ENCODE results near the gene RNF151.

The RNF151 gene

DNA sequence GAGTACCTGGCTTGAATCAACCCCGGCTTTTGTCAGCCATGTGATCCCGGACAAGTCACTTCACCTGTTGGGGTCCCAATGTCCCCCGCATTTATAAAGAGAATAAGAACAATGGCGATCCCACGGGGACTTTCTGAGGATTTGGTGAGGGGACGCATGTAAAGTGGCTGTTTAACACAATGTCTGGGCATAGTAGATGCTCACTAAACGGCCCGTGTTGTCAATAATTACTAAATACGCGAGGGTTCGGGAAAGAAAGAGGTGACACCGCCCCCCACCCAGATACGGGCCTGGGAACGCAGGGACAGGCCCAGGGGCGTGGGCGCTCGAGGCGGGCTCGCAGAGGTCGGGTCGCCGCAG, 24.9 kb downstream of the RNF151 start:
- DNase-seq: no peak

DNA sequence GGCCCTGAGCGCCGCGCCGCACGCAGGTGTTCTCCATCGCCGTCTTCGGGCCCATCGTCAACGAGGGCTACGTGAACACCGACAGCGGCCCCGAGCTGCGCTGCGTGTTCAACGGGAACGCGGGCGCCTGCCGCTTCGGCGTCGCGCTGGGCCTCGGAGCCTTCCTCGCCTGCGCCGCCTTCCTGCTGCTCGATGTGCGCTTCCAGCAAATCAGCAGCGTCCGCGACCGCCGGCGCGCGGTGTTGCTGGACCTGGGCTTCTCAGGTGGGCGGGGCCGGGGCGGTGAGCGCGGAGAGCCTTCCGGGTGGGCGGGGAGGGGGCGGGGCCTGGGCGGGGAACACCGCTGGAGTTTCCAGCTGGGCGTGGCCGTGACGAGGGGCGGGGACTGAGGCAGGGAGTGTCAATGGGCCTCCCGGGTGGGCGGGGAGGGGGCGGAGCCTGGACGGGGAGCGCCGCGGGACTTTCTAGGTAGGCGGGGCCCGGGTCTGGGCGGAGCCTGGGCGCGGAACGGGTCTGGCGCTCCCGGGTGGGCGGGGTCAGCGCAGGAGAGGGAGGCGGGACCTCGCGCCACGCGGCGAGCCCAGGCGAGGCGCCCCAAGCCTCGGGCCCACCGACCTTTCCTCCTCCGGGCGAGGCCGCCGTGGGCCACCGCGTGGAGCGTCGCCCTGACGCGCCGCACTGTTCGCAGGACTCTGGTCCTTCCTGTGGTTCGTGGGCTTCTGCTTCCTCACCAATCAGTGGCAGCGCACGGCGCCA, 25.5 kb downstream of the RNF151 start:
- peak in 13 of 14 donors; percentile 40 to 88 (median 79) for DNase-seq

DNA sequence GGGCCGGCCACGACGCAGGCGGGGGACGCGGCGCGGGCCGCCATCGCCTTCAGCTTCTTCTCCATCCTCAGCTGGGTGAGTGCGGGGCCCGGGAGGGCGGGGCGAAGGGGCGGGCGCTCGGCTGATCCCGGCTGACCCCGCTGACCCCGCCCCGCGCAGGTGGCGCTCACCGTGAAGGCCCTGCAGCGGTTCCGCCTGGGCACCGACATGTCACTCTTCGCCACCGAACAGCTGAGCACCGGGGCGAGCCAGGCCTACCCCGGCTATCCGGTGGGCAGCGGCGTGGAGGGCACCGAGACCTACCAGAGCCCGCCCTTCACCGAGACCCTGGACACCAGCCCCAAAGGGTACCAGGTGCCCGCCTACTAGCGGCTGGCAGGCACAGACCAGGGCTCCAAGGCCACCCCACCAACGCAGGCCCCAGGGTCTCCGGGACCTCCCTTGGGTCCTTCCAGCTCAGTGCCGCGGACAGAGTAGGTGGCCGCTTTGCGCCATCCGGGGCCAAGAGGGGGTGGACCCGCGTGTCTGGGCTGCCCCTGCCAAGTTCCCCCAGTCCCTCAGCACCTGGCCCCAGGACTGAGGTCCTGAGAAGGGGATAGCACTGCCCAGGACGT, 26.2 kb downstream of the RNF151 start:
- DNase-seq: no peak

DNA sequence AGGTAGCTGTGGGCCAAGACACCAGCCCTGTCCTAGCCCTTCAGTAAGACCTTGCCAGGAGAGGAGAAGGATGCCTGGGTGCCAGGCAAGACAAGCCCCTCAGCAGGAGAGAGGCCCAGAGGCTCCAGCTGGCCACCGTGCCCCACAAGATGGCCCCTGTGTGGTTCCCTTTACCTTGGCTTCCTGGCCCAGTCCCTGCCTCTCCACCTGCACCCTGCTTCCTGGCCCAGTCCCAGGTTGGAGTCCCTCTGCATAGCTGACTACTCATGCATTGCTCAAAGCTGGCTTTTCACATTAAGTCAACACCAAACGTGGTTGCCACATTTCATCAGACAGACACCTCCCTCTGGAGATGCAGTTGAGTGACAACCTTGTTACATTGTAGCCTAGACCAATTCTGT, 27.1 kb downstream of the RNF151 start:
- DNase-seq: no peak

DNA sequence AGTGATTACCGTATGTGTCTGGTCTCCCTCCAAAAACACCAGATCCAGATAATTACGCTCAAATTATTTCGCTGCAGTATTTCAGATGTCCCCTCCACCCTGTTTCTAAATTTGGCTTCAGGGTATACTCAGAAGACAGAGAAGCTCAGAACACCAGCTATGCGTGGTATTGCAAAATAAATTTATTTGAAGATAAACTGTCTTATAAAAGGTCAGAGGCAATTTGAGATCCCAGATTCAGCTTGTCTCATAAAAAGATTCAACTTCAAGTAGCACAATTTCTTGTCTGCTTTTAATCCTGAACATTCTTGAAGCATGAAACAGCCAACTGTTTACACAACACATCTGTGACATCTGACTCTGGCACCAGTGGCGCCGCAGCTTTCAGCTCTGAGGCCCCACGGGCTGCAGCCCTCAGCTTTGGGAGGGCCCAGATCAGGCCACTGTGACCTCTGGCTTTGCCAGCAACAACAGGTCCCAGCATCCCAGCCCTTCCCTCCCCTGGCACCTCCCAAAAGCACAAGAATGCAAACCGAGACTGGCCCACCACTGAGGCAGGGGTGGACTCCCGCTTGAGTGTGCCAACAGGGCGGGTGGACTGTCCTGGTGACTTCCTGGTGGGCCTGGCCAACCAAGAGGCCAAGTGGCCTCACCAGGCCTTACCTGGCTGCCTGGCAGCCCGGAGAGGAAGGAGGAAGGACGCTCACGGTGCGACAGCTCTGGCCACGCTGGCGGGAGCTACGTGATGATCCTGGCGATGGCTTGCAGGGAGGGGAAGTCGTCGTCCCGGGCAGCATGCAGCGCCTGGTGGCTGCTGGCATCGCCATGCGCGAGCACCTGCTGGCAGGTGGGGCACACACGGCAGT, 31.1 kb downstream of the RNF151 start:
- DNase-seq: no peak

DNA sequence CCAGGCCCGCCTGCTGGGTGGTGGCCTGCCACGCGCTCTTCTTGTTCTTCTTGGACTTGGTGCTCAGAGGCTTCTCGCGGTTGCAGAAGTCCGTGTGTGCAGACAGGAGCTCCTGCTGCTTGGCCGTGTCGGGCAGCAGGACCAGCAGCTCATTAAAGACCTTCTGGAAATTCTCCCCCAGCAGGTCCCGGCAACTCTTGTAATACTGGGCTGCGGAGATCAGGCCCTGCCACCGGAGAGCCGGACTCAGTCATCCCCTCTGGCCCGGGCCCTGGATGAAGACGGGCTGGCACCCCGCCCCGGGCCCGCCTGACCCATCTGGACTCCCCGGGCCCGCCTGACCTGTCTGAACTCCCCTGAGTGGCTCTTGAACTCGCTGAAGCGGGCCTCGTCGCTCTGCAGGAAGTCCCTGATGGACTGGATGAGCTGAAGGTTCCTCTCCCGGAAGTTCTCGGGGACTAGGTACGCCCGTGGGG, 31.7 kb downstream of the RNF151 start:
- peak in 1 of 14 donors; percentile 47 for DNase-seq

DNA sequence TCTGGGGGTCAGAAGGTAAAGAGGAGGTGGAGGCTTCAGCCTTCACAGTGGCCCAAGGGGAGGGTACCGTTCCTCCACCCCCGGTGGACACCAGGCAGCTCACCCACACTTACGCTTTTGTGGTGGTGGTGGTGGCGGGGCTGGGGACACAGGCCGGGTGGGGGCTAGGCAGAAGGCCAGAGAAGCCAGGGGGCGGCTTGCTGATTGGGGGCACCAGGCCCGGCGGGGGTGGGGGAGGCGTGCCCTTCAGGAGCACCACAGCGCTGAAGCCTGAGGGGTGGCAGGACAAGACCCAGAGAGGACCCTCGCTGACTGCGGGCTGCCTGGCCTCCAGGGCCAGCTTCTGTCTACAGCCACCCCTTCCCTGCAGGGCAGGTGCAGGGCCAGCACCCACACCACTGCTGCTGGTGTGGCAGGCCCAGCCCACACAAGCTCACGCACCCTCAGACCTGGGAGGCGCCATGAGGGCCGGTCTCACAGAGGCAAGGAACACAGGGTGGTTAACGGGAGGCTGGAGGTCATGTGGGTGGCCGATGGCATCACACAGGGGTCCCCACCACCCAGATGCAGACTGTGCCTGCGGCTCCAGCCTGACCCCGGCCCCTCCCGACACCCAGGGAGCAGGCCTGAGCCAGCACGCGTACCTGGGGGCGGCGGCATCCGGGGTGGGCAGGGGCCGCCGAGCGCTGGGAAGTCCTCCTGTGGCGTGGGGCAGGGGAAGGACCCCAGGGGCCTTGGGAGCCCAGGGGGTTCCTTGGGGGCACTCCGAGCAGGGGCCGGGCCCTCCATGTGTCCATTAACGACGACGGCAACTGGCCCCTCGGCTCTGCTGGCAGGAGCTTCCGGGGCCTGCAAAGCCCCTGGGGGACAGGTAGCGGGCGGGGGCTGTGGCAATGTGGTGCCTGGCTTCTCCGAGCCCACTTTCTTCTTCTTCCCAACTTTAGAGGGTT, 32.5 kb downstream of the RNF151 start:
- no peak for DNase-seq

DNA sequence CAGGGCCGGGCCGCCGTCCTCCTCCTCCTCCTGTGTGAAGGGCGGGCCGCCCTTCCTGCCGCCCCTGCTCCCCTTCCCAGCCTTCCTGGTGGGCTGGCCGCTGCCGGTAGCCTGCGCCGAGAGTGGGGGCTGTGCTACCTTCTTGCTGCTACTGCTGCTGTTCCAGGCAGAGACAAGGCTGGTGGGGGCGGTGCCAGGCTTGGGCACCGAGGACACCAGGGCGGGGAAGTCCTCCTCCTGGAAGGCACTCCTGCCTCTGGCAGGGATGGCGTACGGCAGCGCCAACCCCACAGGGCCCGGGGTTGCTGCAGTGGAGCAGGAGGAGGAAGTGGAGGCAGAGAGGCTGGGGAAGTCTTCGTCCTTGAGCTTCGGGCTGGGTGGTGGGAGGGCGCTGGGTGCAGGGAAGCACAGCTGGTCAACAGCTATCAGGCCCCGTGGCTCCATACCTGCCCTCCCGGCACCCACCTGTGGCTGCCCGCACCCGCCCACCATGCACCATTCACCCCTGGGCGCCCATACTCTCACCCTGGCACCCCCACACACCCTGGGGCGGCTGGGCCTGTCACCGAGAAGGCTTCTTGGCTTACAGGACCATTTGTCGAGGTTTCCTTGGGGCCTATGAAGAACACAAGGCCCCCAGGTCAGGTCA, 33.3 kb downstream of the RNF151 start:
- DNase-seq: no peak

DNA sequence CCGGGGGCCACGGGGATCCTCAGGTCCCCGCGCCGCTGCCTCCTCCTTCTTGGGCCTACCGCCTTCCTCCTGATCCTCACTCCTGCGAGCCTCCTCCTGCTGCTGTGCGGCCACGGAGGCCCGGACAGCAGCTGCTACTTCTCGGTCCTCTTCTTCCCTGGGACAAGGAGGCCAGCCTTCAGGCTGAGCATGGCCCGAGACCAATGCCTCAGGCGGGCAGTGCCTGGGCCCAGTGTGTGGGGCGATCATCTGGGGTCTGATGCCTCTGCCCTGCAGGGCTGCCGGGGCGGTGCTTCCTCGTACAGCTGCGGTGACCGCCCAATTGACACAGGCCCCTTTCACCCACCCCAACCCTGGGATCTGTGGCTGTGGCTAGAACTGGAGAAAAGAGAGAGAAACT, 34.4 kb downstream of the RNF151 start:
- DNase-seq: no peak

DNA sequence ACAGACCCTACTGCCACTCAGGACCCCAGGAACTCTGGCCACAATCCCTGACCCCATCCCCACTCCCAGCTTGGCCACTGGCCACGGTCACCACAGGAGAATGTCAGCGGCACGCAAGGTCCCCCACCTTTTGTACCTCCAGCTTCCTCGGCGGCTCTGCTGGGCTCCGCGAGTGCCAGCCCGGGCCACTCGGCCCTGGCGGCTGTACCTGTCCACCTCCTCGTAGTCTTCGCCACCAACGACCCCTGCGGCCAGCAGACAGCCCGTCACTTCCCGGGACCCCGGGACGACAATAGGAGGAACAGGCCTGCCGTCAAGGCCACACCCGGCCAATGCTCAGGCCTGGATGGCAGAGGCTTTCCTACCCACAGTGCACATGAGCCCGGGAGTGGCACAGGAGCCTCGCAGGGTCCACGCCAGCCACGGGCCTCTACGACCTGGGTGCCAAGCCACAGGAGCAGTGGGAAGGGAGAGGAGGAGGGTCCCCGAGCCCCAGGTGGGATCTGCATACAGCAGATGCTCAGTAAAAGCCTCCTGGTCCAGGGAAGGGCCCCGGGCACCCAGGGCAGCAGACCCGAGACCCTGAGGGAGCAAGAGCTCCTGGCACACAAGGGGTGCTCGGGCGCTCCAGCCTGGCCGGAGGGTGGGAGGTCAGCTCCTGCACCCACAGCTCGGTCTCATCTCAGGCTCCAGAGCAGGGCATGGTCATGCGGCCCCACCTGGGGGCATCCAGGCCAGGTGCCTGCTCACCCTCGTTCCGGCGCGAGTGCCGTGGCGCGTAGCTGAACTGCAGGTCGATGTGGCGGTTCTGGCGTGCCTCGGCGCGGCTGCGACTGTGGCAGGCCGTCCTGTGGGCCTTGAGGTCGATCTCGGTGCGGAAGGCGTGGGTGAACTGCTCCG, 35.0 kb downstream of the RNF151 start:
- DNase-seq: no peak

DNA sequence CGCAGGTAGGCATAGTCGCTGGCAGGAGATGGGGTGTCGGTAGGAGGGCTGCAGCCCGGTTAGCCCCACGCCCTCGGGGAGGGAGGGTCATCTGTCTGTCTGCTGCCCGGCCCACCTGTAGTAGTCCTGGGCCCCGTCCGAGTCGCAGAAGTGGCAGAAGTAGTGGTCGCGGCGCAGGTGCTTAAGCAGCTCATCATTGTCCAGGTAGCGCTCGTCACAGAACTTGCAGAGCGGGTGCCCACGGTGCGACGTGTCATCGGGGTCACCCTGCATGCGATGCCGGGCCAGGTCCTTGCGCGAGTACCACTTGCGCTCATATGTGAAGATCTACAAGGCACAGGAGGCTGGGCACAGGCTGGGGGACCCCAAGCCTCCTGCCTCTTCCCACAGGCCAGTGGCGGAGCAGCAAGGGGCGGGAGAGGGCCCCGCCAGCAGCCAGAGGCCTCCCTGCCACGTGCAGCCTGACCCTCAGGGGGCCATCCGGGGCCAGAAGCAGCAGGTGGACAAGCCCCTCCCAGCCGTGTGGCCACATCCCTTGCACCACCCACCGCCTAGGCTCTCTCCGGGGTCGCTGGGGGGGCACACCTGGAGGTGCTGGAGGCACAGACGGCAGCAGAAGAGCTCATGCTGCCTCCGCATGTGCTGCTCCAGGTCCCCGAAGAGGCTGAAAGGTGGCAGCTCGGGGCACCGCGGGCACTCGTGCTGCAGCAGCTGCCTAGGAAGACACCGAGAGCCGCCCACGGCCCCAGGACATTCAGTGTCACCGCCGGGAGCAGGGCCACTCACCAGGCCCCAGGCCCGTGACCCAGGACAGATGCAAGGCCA, 36.0 kb downstream of the RNF151 start:
- no peak for DNase-seq

DNA sequence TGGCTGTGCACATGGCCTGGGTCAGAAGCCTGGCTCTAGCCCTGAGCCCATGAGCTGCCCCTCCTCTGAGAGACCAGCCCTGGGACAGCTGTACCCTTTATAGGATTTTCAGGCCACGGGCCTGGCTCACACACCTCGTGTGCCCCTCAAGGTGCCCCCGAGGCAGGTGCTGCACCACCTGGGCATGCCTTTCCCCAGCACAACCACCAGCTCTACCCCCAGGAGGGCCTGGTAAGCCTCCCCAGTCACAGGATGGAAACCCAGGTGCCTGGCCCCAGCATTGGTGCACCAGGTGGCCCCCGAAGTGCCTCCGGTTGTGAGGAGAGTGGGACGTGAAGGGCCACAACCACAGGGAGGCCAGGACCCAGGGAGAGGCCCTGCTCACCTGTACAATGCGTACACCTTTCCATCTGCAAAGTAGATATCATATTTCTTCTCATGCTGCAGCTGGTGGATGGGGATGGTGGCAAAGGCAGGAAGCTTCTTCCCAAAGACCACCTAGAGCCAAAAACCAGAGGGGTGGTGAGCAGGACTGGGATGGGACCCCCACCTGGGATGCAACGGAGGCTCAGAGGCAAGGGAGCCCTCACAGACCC, 36.7 kb downstream of the RNF151 start:
- DNase-seq: no peak

DNA sequence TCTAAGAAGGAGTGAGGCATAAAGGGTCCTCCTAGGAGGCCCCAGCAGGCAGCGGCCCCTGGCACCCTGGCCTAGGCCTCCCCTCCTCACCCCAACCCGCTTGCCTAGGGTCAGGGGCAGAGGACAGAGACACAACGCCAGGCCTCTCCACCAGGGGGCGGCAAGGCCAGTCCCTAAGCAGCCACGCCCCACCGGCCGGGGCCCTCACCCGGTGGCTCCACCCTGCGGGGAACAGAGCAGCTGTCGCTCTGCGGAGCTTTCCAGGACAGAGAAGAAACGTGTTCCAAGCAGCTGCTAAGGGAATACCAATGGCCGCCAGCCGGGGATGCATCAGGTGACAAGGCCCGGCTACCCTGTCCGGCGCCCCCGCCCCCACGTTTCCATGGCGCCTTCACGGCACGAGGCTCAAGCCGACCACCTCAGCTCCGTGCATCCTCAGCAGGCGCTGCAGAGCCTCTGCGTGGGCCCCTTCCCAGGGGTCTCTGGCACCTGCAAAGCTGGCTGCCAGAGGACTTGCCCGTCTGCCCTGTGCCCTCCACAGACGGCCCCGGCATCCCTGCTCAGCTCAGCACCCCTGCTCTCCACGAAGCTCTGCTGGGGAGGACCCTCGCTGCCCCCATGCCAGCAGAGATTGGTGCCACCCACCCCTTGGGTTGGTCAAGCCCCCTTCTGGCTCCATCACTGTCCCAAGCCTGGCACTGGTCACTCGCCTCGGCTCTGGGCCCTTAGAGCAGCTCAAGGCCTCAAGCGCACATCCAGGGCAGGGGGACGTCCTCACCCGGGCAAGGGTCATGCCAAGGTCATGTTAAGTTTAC, 37.4 kb downstream of the RNF151 start:
- peak in 10 of 14 donors; percentile 11 to 77 (median 50) for DNase-seq

DNA sequence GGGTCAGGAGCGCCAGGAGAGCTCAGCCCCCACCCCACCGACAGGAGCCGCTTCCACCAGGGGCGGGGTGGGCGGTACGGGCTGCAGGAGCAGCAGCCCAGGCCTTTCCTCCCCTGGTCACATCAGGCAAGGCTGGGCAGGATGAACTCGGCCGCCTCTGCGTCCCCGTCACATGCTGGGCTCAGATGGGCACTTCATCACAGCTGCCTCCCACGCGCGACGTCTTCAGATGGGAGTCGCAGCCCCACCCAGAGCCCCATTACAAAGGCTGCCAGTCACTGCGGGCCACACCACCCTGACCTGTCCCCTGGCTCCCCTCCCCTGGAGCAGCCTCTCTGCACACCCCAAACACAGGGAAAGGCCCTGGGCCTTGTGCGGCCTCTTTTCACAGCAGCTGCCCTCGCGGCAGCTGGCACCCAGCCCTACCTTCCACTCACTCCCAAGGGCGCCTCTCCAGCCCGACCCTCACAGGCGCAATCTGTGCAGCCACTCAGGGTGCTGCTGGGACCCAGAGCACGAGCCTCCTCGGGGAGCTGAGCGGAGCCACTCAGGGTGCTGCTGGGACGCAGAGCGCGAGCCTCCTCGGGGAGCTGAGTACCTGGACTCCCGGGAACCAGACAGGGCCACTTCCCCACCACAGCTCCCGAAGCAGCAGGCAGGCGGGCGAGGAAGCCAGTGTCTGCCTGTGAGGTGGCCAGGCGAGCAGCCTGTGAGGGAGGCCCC, 38.3 kb downstream of the RNF151 start:
- DNase-seq: no peak

DNA sequence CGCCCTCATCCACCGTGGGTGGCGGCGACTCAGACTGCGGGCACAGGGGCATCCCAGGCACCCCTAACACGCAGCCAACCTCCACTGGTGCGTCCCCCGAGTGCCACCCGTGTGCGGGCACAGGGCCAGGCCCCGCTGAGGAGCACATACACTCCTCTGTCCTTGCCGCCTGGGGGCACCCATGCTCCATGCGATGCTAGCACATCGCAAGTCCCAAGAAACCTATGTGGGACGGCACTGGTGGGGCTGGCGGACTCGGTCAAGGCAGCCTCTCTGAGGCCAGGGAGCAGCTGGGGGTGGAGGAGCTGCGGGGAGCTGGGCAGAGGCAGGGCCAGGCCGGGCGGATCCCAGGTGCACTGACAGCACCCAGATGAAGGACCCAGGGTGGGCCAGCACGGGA, 39.0 kb downstream of the RNF151 start:
- peak in 1 of 14 donors; percentile 63 for DNase-seq

DNA sequence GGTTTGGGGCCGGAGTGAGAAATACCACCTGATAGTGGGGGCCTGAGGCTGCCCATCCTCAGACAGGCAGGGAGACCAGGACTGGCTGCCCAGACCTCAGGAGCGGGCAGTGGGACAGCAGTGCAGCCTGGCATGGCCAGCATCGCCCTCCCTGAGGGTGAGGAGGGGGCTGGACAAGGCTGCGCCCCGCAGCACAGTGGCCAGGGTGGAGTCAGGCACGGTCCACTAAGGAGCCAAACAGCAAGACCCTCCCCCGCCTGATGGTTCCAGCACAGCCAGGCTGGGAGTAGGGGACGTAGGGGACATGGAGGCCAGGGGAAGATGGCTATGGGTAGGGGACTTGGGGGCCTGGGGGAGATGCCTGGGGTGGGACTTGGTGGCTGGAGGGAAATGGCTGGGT, 39.7 kb downstream of the RNF151 start:
- no peak for DNase-seq

DNA sequence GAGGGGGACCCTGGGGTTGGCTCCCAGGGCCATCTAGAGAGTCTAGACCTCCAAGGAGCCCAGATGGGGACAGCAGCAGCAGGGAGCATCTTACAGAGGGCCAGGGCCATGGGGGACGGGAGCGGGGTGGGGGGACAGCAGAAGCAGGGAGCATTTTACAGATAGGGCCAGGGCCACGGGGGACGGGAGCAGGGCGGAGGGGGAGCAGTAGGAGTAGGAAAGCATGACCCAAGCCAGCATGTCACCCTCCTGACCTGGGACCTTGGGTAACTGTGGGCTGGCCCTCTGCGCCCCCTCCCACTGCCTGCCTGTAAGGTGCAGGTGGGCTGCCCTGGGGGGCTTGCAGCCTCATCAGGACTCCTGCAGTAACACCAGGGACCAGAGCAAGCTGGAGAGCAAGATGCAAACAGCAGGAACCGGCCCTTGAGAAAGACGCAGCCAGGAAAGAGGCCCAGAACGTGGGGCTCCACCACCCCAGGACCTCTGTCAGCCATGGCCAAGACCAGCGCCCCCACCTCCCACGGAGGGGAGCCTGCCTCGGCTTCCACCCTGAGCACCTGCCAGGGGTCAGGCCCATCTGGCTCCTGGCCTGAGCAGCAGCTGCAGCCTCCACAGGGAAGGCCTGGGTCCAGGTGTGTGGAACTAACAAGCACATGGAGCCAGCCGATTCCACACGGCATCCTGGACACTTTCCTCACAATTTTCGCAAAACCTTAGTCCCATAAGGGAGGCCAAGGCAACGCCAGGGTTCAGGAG, 40.6 kb downstream of the RNF151 start:
- DNase-seq: no peak
